ENCODE results near the gene NOL12. TPM values are rescaled to one million over a fixed set of nuclear protein-coding genes. Genes with fewer than 3 reads are reported as not detected.
A peak's percentile ranks its signal among the peaks of the same experiment; 100 is the strongest.

The NOL12 gene
- total RNA-seq, 1 donor from 2014 or later: 39.8 TPM

DNA sequence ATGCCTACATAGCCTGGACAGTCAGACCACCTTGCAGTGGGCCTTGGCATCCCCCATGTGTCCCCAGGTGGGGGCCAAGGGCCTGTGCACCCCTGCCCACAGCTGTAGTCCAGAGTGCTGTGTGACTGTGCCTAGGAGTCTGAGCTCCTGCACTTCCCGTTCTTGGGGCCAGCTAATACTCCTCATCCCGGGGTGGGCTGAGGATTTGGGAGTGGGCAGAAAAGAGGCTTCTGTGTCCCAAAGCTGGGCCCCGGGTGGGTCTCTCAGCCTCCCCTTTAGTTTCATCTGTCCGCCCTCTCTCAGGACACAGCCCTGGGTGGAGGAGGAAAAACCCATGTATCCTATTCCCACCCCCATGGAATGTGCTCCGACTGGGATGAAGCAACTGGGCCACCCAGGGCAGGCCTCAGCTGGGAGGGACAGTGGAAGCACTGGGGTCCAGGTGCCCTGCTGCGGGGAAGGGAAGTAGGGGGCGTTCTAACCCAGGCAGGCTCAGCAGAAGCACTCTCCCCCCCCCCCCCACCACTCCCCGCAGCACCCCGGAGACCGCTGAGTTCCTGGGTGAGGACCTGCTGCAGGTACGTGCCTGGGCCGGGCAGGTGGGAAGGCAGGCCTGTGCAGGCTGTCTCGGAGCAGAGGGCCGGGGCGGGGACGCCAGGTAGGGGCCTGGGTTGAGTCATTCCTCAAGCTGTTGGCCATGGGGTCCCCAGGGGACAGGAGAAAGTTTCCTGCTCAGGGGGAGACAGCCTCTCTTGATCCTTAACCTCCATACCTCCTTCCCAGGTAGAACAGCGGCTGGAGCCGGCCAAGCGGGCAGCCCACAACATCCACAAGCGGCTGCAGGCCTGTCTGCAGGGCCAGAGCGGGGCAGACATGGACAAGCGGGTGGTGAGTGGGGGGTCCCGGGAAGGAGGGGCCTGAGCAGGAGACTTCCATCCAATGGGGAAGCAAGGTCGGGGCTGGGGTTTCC, 45.3 kb upstream of the NOL12 start:
- Histone ChIP-seq H3K36me3 (ENCODE audit: control insufficient read depth, insufficient read depth, low read length) (peaks cover 37% of the 10 kb centered on the region), H3K4me3 (ENCODE audit: low read depth, low read length) (peak overlapping the region; percentile 92), H3K27me3 (ENCODE audit: control insufficient read depth, insufficient read depth, low read length) (no peaks in the 10 kb centered on the region)
- TF ChIP-seq, protein P1, sequence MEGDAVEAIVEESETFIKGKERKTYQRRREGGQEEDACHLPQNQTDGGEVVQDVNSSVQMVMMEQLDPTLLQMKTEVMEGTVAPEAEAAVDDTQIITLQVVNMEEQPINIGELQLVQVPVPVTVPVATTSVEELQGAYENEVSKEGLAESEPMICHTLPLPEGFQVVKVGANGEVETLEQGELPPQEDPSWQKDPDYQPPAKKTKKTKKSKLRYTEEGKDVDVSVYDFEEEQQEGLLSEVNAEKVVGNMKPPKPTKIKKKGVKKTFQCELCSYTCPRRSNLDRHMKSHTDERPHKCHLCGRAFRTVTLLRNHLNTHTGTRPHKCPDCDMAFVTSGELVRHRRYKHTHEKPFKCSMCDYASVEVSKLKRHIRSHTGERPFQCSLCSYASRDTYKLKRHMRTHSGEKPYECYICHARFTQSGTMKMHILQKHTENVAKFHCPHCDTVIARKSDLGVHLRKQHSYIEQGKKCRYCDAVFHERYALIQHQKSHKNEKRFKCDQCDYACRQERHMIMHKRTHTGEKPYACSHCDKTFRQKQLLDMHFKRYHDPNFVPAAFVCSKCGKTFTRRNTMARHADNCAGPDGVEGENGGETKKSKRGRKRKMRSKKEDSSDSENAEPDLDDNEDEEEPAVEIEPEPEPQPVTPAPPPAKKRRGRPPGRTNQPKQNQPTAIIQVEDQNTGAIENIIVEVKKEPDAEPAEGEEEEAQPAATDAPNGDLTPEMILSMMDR (IDR thresholded peaks at IDR 0.05; ENCODE audit: insufficient read depth, low read length, severe bottlenecking): no peak
- DNase-seq (ENCODE audit: low read depth) (peak; percentile 79), FAIRE-seq (no peak)

DNA sequence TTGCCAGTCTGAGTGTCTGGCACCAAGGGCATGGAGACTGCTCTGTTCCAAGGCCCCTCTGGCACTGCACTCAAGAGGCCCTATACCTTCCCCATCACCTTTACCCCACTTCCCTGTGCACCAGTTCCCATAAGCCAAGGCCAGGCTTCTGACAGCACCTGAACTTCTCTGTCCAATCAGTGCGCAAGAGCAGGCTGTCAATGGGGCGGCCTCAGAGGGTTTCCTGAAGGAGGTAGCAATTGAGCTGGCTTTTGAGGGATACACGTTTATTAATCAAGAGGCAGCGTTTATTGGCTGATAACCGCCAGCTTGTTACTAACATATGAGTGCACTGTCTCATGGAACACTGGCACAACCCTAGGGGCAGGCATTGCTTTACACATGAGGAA, 44.6 kb upstream of the NOL12 start:
- H3K27me3 ChIP-seq (ENCODE audit: control insufficient read depth, insufficient read depth, low read length): no peaks in the 10 kb centered on the region
- peak overlapping the region; percentile 92 for H3K4me3 ChIP-seq (ENCODE audit: low read depth, low read length)
- no peak for DNase-seq (ENCODE audit: low read depth)
- H3K36me3 ChIP-seq (ENCODE audit: control insufficient read depth, insufficient read depth, low read length): peaks cover 38% of the 10 kb centered on the region
- TF ChIP-seq, protein P1 (IDR thresholded peaks at IDR 0.05; ENCODE audit: insufficient read depth, low read length, severe bottlenecking): no peak
- peak; percentile 13 for FAIRE-seq

DNA sequence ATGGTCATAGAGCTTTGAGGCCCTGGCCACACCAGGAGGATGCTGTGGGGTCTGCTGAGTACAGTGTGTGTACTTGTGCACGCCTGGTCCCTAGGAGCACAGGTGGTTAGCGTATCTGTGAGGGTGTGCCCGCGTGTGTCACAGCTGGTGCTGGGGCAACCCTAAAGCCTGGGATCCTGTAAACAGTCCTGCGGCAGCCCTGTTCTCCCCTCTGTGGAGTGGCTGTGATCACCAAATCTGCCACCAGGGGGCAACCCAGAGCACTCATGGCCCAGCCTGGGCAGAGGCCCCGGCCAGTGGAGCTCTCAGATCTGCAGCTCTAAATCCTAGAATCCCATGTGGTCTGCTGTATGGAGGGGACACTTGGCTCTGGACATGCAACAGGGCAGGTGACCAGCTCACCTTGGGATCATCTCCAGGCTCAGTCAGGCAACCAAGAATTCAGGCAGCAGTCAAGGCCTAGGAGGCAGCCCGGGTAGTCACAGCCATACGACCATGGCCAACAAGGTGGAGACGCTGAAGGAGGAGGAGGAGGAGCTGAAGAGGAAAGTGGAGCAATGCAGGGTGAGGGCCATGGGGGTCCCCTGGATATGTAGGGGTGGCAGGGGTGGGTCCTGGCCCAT, 42.8 kb upstream of the NOL12 start:
- FAIRE-seq (peak; percentile 60), DNase-seq (ENCODE audit: low read depth) (peak; percentile 59)
- no peak overlapping the region for H3K4me3 ChIP-seq (ENCODE audit: low read depth, low read length)
- peaks cover 49% of the 10 kb centered on the region for H3K36me3 ChIP-seq (ENCODE audit: control insufficient read depth, insufficient read depth, low read length)
- TF ChIP-seq, protein P1 (IDR thresholded peaks at IDR 0.05; ENCODE audit: insufficient read depth, low read length, severe bottlenecking): peak; percentile 88
- no peaks in the 10 kb centered on the region for H3K27me3 ChIP-seq (ENCODE audit: control insufficient read depth, insufficient read depth, low read length)

DNA sequence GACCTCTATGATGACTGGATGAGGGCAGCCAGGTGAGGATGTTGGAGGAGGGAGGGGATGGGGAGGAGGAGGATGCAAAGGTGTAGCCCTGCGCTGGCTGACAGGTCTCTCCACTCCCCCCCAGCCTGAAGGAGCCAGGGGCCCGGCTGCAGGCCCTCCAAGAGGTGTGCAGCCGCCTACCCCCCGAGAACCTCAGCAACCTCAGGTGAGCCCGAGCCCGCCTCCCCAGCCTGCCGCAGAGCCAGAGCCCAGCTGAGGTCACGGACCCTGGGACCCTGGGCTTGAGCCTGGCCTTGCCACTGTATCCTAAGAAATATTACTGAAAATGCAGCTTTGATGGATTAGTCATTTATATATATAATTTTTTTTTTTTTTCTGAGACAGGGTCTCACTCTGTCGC, 38.8 kb upstream of the NOL12 start:
- Histone ChIP-seq H3K27me3 (ENCODE audit: control insufficient read depth, insufficient read depth, low read length) (no peaks in the 10 kb centered on the region), H3K4me3 (ENCODE audit: low read depth, low read length) (no peak overlapping the region), H3K36me3 (ENCODE audit: control insufficient read depth, insufficient read depth, low read length) (peaks cover 65% of the 10 kb centered on the region)
- FAIRE-seq (no peak), DNase-seq (ENCODE audit: low read depth) (no peak)
- TF ChIP-seq, protein P1 (IDR thresholded peaks at IDR 0.05; ENCODE audit: insufficient read depth, low read length, severe bottlenecking): no peak

DNA sequence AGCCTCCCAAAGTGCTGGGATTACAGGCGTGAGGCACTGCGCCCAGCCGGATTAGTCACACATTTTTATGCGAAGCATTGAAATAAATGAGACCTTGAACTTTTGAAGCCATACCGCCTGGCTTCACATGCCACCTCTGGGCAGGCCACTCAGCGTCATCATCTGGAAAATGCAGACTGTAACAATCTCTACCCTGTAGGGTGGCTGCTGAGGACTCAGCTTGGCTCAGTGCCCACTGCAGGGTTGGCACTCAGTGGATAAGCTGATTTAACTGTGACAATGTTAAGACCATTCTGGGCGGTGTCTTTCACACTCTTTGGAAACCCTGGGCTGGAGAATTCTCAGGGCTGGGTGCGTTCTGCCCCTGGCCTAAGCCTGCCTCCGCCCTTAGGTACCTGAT, 38.2 kb upstream of the NOL12 start:
- Histone ChIP-seq H3K27me3 (ENCODE audit: control insufficient read depth, insufficient read depth, low read length) (no peaks in the 10 kb centered on the region), H3K4me3 (ENCODE audit: low read depth, low read length) (no peak overlapping the region), H3K36me3 (ENCODE audit: control insufficient read depth, insufficient read depth, low read length) (peaks cover 62% of the 10 kb centered on the region)
- FAIRE-seq (no peak), DNase-seq (ENCODE audit: low read depth) (no peak)
- TF ChIP-seq, protein P1 (IDR thresholded peaks at IDR 0.05; ENCODE audit: insufficient read depth, low read length, severe bottlenecking): no peak
